MCF 10A (cell line): ENCODE measurements around the gene KRTAP3-1. TPM values are rescaled to one million over a fixed set of nuclear protein-coding genes. Genes with fewer than 3 reads are reported as not detected.
"Not testable (repeated sequence)": the region's sequence is repeated elsewhere in the genome, so short reads cannot be mapped to it uniquely, and the experiment has no call there.

ENCODE experiments used
- BruUV-seq: library from RNA; stranded (reverse); fragments of 400-500 nt; replicated peaks from 2 replicates; lab custom pipeline; 2021; lab: Mats Ljungman, UMichigan
- CTCF ChIA-PET: fragments of 300-600 bp; sonication (Branson Sonifier 250); formaldehyde crosslinking; extraction: SDS; loops from one replicate; lab custom pipeline; 2021; ENCODE audit warnings: antibody characterized with exemption, inconsistent platforms; lab: Yijun Ruan, JAX
- POLR2A ChIA-PET: fragments of 300-600, 350-650 bp; sonication (Branson Sonifier 250); formaldehyde crosslinking; extraction: SDS; loops from one replicate; lab custom pipeline; 2020; ENCODE audit warnings: antibody characterized with exemption, inconsistent platforms; lab: Yijun Ruan, JAX
- DNase-seq: peaks from one replicate; pipeline ENCODE4 v3.0.0-alpha.2; 2018; ENCODE audit not compliant: unreplicated experiment
- H3K27ac Mint-ChIP-seq: one replicate; pipeline ENCODE4 v1.8.0; 2022; ENCODE audit warnings: mild to moderate bottlenecking, low read depth, mixed read lengths; ENCODE audit not compliant: unreplicated experiment
- H3K27me3 Mint-ChIP-seq: one replicate; pipeline ENCODE4 v1.8.0; 2022; ENCODE audit warnings: mixed read lengths; ENCODE audit not compliant: insufficient read depth, unreplicated experiment
- H3K36me3 Mint-ChIP-seq: one replicate; pipeline ENCODE4 v1.8.0; 2022; ENCODE audit warnings: mild to moderate bottlenecking, moderate library complexity, mixed read lengths; ENCODE audit not compliant: insufficient read depth, unreplicated experiment
- H3K4me1 Mint-ChIP-seq: one replicate; pipeline ENCODE4 v1.8.0; 2022; ENCODE audit warnings: mixed read lengths; ENCODE audit not compliant: insufficient read depth, unreplicated experiment
- H3K4me3 Mint-ChIP-seq: one replicate; pipeline ENCODE4 v1.8.0; 2022; ENCODE audit warnings: mild to moderate bottlenecking, moderate library complexity, mixed read lengths; ENCODE audit not compliant: unreplicated experiment
- H3K9me3 Mint-ChIP-seq: one replicate; pipeline ENCODE4 v1.8.0; 2022; ENCODE audit warnings: mixed read lengths; ENCODE audit not compliant: unreplicated experiment
- CTCF ChIP-seq: fragments of 200-600 bp; IDR thresholded peaks from one replicate; pipeline ENCODE4 v1.8.0; 2022; ENCODE audit warnings: antibody characterized with exemption, mild to moderate bottlenecking; ENCODE audit not compliant: unreplicated experiment
- intact Hi-C: fragments of 100-400 bp; cut with micrococcal nuclease; formaldehyde crosslinking; loops from 2 replicates; pipeline ENCODE4 v1.14.1; 2022
- total RNA-seq: library from RNA; stranded (reverse); gene quantifications from 2 replicates; pipeline ENCODE4 v1.2.3, GENCODE V29; 2022

The KRTAP3-1 gene
- total RNA-seq, 1 experiment from 2014 or later: not detected

DNA sequence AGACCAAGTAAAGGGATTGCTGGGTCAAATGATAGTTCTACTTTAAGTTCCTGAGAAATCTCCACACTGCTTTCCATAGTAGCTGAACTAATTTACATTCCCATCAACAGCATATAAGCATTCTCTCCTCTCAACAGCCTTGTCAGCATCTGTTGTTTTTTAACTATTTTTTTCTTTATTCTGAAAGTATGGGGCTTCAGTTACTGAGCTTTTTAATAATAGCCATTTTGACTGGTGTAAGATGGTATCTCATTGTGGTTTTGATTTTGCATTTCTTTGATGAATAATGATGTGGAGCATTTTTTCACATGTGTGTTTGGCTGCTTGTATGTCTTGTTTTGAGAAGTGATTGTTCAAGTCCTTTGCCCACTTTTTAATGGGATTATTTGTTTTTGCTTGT, 43.6 kb upstream of the KRTAP3-1 start:
- Mint-ChIP-seq H3K4me1 (no peaks in the 10 kb centered on the region), H3K36me3 (no peaks in the 10 kb centered on the region), H3K9me3 (no peaks in the 10 kb centered on the region), H3K4me3 (no peak overlapping the region), H3K27me3 (no peaks in the 10 kb centered on the region), H3K27ac (no peak overlapping the region)
- ChIA-PET CTCF (no interaction called here), POLR2A (interaction anchor here (1.2 kb wide), 1 partner anchor 11 kb away, joined by 3 read pairs; the partner anchor contains the start of gene KRTAP1-1)
- no peak for DNase-seq
- TF ChIP-seq CTCF: no peak
- intact Hi-C loops: no loop called here
- no TSS peak for BruUV-seq

GRCh38 chr17:41049110-41049509, 40.2 kb upstream of the KRTAP3-1 start:
- Mint-ChIP-seq H3K4me3 (no peak overlapping the region), H3K27me3 (no peaks in the 10 kb centered on the region), H3K36me3 (no peaks in the 10 kb centered on the region), H3K4me1 (no peaks in the 10 kb centered on the region), H3K27ac (no peak overlapping the region), H3K9me3 (no peaks in the 10 kb centered on the region)
- no TSS peak for BruUV-seq
- POLR2A ChIA-PET: no interaction called here
- no peak for TF ChIP-seq CTCF
- DNase-seq: peak; percentile 8
- intact Hi-C loops: no loop called here
- CTCF ChIA-PET: no interaction called here

DNA sequence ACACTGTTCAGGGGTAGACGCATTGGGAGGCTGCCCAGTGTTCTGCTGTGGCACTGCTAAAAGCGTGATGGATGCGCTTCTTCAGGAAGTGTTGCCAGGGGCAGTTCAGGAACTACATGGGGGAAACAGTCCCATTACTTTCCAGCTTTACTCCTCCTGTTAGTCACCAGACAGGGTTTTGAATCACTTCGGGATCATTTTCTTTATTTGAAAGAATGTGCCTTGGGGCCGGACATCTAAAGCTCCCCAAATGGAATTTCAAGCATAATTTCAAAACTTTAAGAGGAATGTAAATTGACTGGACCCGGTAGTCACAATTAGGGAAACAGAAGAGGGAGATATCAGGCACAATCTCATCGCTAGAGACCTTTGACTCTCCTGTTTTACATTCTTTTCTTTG, 39.5 kb upstream of the KRTAP3-1 start:
- no peak overlapping the region for H3K27ac Mint-ChIP-seq
- POLR2A ChIA-PET: no interaction called here
- no peak for TF ChIP-seq CTCF
- H3K36me3 Mint-ChIP-seq: no peaks in the 10 kb centered on the region
- no TSS peak for BruUV-seq
- no peaks in the 10 kb centered on the region for H3K4me1 Mint-ChIP-seq
- intact Hi-C loops: no loop called here
- H3K9me3 Mint-ChIP-seq: peaks cover 4% of the 10 kb centered on the region
- DNase-seq: no peak
- no peak overlapping the region for H3K4me3 Mint-ChIP-seq
- H3K27me3 Mint-ChIP-seq: no peaks in the 10 kb centered on the region
- CTCF ChIA-PET: no interaction called here

DNA sequence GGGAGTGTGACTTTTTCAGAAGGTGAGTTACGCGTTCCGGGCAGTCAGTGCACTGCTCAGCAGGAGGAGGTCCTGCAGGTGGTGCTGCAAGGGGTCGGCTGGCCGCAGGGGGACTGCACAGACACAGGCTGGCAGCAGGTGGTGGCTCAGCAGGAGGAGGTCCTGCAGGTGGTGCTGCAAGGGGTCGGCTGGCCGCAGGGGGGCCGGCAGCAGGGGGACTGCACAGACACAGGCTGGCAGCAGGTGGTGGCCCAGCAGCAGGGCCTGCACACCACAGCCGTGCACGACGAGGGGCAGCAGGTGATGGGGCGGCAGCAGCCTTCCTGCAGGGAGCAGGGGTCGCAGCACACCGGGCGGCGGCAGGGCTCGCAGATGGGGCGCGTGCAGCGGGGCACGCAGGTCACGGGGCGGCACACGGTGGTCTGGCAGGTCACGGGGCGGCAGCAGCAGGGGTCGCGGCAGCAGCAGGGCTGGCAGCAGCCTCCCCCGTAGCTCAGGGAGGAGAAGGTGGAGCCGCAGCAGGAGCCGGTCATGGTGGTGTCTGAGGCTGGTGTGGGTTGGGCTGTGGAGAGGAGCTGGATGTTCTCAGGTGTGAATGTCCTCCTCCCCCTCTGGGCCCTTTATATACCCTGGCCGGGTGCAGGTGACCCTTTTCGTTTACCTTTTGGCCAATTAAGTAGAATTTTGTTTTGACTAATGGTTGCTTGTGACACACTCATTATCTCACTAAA, 38.0 kb upstream of the KRTAP3-1 start, which contains the start of gene KRTAP2-1:
Gene KRTAP2-1 (minus strand): TSS at position 582 of the 731 bp plus-strand sequence. CDS start 49 bp downstream, at position 533.
- H3K9me3 Mint-ChIP-seq, H3K27me3 Mint-ChIP-seq, H3K36me3 Mint-ChIP-seq, BruUV-seq, CTCF ChIA-PET, DNase-seq, H3K4me3 Mint-ChIP-seq, intact Hi-C loops, H3K27ac Mint-ChIP-seq, H3K4me1 Mint-ChIP-seq, POLR2A ChIA-PET: not testable (repeated sequence)
